NAMALWA (cell line): Measurements from ENCODE around the gene SLC25A47.

Experiments used
- DNase-seq: peaks from one replicate; pipeline ENCODE4 v3.0.0-alpha.2; 2015; ENCODE audit warnings: low spot score

The SLC25A47 gene

DNA sequence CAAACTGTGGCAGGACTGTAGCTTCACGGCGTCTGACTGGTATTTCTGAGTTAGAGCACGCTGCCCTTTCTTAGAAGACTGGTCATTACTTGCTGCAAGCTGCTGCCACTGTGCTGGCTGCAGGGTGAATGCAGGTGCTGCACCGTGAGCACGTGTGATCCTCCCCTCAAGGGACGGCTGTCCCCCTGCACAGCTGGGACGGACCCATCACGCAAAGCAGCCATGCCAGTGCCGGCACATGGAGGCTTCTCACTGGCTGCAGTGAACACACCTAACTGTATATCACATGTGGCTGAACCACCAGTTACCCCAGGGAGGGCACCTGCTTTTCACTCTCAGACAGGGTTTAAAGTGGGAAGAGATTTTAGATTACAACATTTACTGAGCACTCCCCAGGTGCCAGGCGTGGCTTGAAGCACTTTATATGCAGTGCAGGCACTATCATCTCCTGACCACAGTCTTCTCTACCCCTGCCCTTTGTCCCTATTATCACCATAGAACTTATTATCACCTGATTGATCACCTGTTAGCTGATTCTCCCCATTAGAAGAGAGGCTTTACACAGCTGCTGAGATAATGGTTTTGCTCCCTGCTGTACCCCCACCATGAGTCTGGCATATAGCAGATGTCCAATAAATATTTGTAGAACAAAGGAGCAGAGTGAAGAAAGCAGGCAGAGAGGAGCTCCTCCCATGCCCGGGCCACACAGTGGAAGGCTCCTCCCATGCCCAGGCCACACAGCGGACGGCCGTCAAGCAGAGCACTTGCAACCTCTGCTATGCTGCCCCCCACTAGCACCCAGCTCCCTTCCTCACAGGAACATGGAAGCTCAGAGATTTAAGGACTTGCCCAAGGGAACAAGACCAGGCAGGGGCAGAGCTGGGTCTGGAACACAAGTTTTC, 25.9 kb downstream of the SLC25A47 start:
- DNase-seq: no peak

DNA sequence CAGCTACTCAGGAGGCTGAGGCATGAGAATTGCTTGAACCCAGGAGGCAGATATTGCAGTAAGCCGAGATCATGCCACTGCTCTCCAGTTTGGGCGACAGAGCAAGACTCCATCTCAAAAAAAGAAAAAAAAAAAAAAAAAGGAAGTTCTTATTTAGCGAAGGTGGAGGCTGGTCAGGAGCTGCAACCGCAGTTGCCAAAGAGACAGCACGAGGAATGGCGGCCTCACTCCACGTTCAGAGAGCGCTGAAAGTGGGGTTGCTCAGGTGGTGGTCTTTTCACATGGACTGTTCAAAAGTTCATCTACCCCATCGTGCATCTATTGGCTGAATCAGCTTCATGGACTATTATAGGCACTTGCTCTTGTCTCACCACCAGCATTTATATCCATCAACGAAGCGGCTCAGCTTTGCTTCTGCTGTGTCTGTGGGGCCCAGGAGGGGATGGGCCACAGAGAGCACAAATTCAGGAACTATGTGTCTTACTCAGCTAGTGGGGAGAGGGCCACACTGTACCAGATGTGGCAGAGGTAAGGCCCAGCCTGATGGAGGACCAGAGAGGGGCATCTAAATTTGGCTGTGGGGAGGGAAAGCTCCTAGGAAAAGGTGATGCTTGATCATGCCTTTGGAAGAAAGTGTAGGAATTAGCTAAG, 27.3 kb downstream of the SLC25A47 start:
- DNase-seq: no peak

DNA sequence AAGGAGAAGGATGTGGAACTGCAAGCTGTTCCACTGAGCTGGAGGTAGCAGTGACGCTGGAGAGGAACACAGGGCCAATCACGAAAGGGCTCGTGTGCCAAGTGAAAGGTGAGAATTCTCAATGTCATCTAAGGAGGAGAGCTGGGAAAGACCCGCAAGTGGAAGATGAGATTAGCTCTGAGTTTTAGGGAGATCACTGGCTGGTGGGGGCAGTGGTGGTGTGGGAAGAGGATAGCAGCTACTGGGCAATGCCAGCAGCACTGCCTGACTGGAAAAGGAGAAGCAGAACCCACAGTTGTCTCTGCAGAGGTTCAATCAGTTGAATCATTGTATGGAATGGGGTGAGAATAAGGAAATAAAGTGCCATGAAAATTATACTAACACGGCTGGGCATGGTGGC, 27.8 kb downstream of the SLC25A47 start:
- DNase-seq: no peak

GRCh38 chr14:100358396-100358795, 35.3 kb downstream of the SLC25A47 start:
- no peak for DNase-seq

DNA sequence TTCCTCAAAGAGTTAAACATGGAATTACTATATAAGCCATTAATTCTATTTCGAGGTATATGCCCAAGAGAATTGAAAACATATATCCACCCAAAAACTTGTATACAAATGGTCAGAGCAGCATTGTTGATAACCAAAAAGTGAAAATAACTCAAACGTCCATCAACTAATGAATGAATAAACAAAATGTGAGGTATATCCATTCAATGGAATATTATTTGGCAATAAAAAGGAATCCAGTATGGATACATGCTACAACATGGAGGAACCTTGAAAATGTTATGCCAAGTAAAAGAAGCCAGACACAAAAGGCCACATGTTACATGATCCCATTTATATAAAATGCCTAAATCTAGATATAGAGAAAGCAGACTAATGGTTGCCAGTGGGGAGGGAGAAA, 36.0 kb downstream of the SLC25A47 start:
- no peak for DNase-seq

DNA sequence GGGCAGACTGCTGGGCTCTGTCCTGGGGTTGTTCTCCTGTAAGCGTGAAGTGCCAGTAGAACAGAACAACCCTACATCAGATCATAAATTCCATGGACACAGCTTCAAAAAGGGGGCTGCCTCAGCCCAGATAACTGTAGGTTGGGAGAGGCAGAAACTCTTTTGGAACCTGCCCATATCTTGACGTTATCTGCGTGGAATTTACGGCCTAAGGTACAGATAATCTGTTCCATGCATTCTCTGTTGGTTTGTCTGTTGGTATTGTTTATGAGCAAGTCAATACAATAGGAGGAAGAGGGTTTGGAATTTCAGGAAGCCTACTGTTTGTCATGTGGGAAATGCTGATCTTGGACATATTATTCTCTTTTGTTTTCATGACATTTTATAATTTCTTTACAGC, 36.7 kb downstream of the SLC25A47 start:
- DNase-seq: no peak

- DNase-seq: no peak
Observed at GRCh38 chr14:100361626-100362025, 38.5 kb downstream of the SLC25A47 start.

DNA sequence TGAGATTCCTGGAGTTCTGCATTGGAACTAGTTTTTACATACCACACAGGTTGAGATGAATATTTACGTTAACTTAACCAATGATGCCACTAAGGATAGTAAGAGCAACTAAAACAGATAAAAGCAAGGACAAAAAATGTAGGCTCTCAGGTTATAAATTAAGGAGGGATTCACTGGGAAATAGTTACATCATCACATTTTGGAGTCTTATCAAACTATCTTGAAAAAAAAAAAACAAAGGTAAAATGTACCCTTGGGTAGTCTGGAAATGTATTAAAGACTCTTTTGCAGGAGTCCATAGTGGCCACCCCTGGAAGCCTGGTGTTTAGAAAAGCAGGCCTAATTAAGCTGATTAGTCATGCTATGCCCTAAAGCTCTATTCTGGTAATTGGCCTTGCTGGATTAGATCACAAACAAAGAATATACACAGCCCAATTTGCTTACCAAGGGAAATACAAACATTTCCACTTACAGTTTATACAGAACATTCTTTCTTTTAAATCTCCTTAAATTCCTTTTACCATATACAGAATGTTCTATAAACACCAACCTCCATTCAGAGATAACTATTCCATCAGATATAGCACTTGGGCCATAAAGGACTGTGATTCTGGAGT, 39.3 kb downstream of the SLC25A47 start:
- DNase-seq: no peak

- no peak for DNase-seq
Observed at GRCh38 chr14:100363053-100363452, 39.9 kb downstream of the SLC25A47 start.

- DNase-seq: no peak
Observed at GRCh38 chr14:100364403-100364802, 41.3 kb downstream of the SLC25A47 start.

DNA sequence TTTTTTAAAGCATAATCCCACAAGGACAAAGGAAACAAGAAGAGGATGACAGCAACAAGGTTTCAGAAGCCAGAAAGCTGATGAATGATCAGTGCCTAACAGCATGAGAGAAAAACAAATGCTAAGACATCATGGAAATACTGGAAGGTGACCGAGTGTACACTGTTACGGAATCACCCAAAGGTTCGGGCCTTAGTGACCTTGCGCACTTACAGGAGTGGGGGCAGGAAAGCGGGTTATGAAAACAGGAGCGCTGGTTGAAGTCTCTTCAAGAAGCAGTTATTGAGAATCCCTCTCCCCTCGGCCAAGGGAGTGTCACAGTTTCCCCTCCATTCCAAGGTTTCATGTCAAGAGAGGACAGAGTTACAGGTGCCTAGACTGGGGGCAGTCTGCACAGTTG, 42.6 kb downstream of the SLC25A47 start:
- DNase-seq: no peak

DNA sequence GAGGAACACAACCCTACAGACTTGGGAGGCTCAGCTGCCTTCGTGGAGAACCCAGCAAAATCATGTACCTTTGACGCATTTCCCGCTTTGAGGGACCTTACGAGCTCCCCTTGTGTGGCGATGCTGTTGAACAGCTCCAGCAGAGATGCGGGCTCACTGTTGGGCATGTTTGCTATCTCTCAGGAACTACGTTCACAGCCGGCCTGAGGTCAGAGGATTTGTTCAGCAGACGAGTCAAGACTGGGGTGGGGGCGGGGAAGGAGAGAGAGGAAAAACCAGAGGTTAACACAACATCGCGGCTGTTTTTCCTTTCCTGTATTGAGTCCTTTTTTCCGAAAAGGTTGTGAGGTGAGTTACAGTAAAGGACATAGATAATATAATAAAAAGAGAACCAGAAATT, 45.9 kb downstream of the SLC25A47 start:
- no peak for DNase-seq

GRCh38 chr14:100370003-100370402, 46.9 kb downstream of the SLC25A47 start:
- no peak for DNase-seq

GRCh38 chr14:100371773-100372172, 48.6 kb downstream of the SLC25A47 start:
- no peak for DNase-seq

DNA sequence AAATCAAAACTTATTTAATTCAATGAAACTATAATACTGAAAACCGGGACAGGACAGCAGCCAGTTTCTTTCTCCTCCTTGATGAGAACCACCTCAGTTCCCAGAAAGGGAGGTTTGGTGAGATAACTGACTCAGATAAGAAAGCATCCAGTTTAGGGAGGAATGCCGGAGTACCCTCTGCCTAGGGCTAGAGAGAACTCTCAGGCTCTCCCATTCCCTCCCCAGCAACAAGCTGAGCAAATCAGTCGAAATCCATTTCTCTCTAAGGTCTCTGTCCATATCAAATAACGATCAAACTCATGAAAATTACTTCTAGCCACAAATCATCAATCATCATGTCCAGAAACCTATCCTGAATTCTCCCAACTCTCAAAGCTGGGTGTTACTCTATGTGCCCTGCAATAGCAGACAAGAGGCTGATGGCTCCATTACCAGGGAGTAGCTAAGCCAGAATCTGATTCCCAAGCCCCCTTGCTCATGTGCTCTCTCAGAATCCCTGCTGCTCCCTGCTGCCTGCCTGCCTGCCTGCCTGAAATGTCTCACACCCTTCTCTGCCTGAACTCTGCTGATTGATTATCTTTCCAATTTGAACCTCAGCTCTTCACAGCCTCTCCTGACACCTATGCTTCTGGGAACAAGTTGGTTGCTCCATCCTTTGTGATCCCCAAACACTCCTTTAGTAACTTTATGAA, 49.4 kb downstream of the SLC25A47 start:
- DNase-seq: no peak

GRCh38 chr14:100374270-100374669, 51.1 kb downstream of the SLC25A47 start:
- DNase-seq: peak; percentile 42

DNA sequence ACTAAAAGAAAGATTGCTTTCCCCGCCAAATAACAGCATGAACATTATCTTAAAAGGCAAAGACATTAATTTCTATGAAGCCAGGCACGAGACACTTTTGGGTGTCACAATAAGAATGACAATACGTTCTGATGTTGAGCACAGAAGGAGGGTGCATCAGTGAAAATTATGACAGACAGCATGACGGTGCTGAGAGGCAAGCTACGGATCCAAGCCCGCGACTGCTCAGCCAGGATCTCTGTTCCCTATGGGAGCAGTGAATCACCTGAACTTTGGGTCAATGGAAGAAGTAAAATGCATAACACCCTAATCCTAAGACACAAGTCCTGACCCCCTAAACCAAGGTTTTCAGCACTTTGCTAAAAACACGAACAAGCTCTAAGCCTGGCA, 51.7 kb downstream of the SLC25A47 start:
- no peak for DNase-seq

GRCh38 chr14:100375266-100375962, 52.3 kb downstream of the SLC25A47 start:
- peak; percentile 85 for DNase-seq

- peak; percentile 96 for DNase-seq
Observed at GRCh38 chr14:100375963-100376735, 53.0 kb downstream of the SLC25A47 start, which contains the start of gene WDR25. TSS of gene WDR25 (plus strand) at chr14:100376485.

- no peak for DNase-seq
Observed at GRCh38 chr14:100376751-100377171, 53.6 kb downstream of the SLC25A47 start.
